ACC112 (cell line): ENCODE data around the gene FBXO41.
A peak's percentile ranks its signal among the peaks of the same experiment; 100 is the strongest.

Experiments used
- H2AFZ ChIP-seq: fragments of 200-600 bp; sonication (generic); one replicate; pipeline ENCODE4 v1.6.0; 2017; ENCODE audit warnings: antibody characterized with exemption, low read length; ENCODE audit not compliant: unreplicated experiment
- H3K27ac ChIP-seq: fragments of 200-600 bp; sonication (generic); 2 replicates; pipeline ENCODE4 v1.5.1; 2014; ENCODE audit warnings: low read depth, mild to moderate bottlenecking, antibody characterized with exemption, low read length, moderate library complexity
- H3K27me3 ChIP-seq: fragments of 200-600 bp; sonication (generic); 2 replicates; pipeline ENCODE4 v1.6.1; 2014; ENCODE audit warnings: mild to moderate bottlenecking, antibody characterized with exemption, low read length, moderate library complexity, mixed read lengths; ENCODE audit not compliant: insufficient read depth
- H3K36me3 ChIP-seq: fragments of 200-600 bp; sonication (generic); 2 replicates; pipeline ENCODE4 v1.6.1; 2016; ENCODE audit warnings: mild to moderate bottlenecking, antibody characterized with exemption, low read length, moderate library complexity, mixed read lengths; ENCODE audit not compliant: insufficient read depth
- H3K4me1 ChIP-seq: fragments of 200-600 bp; sonication (generic); one replicate; pipeline ENCODE4 v1.6.1; 2016; ENCODE audit warnings: low read length, mixed read lengths; ENCODE audit not compliant: insufficient read depth, unreplicated experiment, control insufficient read depth
- H3K4me3 ChIP-seq: fragments of 200-600 bp; sonication (generic); 2 replicates; pipeline ENCODE4 v1.5.1; 2014; ENCODE audit warnings: mild to moderate bottlenecking, low read depth, low read length
- H3K79me2 ChIP-seq: fragments of 200-600 bp; sonication (generic); one replicate; pipeline ENCODE4 v1.6.0; 2016; ENCODE audit warnings: low read length; ENCODE audit not compliant: control insufficient read depth, unreplicated experiment, insufficient read depth

Gene FBXO41

DNA sequence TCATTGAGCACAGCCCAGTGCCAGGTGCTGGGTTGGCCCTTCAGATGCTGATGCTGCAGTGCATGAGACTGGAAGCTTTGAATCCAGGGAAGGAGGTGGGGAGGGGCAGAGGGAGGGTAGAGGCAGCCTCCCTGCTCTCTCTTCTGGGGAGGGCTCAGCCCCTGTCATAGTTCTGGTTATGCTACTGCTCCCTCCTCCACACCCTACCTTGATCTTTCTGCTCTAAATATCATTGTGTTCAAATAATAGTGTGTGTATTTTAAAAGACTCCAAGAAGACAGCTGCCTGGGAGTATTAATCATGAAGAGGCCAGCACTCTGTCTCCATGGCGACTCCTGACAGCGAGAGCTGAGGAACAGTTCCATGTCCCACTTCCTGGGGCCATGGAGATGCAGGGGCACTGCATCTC, 12.9 kb upstream of the FBXO41 start:
- Histone ChIP-seq H3K4me3 (no peak overlapping the region), H2AFZ (no peak overlapping the region), H3K27me3 (peaks cover 89% of the 10 kb centered on the region), H3K79me2 (no peaks in the 10 kb centered on the region), H3K4me1 (peaks cover 5% of the 10 kb centered on the region), H3K36me3 (no peaks in the 10 kb centered on the region), H3K27ac (no peak overlapping the region)

GRCh38 chr2:73295751-73296400, 11.6 kb upstream of the FBXO41 start:
- Histone ChIP-seq H3K79me2 (no peaks in the 10 kb centered on the region), H3K4me3 (no peak overlapping the region), H2AFZ (no peak overlapping the region), H3K4me1 (peaks cover 5% of the 10 kb centered on the region), H3K27me3 (peaks cover 90% of the 10 kb centered on the region), H3K36me3 (no peaks in the 10 kb centered on the region), H3K27ac (no peak overlapping the region)

DNA sequence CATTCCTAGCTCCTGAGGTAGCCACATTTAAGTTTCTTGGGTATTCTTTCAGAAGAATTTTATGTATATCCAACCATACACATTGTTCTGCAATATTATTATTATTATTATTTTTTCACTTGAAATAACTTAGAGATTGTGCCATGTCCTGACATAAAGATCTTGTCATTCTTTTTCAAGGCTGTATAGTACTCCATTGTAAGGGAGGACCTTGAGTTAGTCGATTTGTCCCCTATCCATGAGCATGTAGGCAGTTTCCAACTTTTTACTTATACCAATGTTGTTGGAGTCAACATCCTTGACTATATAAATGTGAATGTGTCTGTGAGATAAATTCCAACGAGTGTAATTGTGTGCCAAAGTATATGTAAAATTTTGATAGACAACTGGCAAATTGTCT, 10.0 kb upstream of the FBXO41 start:
- Histone ChIP-seq H3K27ac (no peak overlapping the region), H3K4me1 (peaks cover 5% of the 10 kb centered on the region), H3K79me2 (no peaks in the 10 kb centered on the region), H3K36me3 (no peaks in the 10 kb centered on the region), H3K4me3 (no peak overlapping the region), H3K27me3 (peaks cover 92% of the 10 kb centered on the region), H2AFZ (no peak overlapping the region)

DNA sequence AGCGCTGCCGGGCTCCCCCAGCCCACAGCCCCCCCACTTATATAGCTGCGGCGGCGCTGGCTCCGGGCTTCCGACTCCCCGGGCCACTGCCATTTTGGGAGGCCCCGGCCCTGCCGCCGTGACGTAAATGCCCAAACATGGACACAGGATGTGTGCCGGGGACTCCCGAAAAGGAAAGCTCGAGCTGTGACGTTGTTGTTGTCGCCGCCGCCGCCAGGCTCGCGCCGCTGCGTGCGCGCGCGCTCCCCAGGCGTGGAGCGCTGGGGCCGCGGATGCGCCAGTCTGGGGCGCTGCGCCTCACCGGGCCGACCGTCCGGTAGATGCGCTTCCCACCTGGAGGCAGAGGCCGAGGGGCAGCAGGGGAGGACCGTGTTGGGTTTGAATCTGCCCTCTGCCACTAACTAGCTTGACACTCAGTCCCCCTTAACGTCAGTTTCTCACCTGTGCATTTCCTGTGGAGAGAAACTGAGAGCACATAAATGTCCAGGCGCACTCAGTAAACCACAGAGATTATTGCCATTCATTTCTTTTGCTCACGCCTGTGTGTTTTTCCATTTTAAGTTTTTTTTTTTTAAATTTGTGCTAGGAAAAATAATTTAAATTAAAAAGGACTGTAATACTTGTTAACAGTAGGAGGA, 9.4 kb upstream of the FBXO41 start, which contains the start of gene EGR4:
EGR4 (minus strand) TSS at position 15 of the 638 bp plus-strand sequence. CDS start 231 bp downstream, outside the sequence.
- Histone ChIP-seq H2AFZ (no peak within 1 kb of the TSS), H3K79me2 (no peaks in the 10 kb centered on the region), H3K27me3 (peaks cover 98% of the 10 kb centered on the region), H3K27ac (no peak within 1 kb of the TSS), H3K4me3 (peak within 1 kb of the TSS; percentile 63), H3K36me3 (no peaks in the 10 kb centered on the region), H3K4me1 (peaks cover 5% of the 10 kb centered on the region)

- H2AFZ ChIP-seq, result no peak overlapping the region
- H3K4me3 ChIP-seq, result peak overlapping the region; percentile 63
- H3K4me1 ChIP-seq, result peaks cover 5% of the 10 kb centered on the region
- H3K36me3 ChIP-seq, result no peaks in the 10 kb centered on the region
- H3K79me2 ChIP-seq, result no peaks in the 10 kb centered on the region
- peaks cover 98% of the 10 kb centered on the region for H3K27me3 ChIP-seq
- H3K27ac ChIP-seq, result no peak overlapping the region
Measured at GRCh38 chr2:73292906-73293533, 8.7 kb upstream of the FBXO41 start.

GRCh38 chr2:73292316-73292905, 8.1 kb upstream of the FBXO41 start:
- no peak overlapping the region for H3K27ac ChIP-seq
- no peaks in the 10 kb centered on the region for H3K79me2 ChIP-seq
- no peak overlapping the region for H3K4me3 ChIP-seq
- H2AFZ ChIP-seq, result no peak overlapping the region
- H3K4me1 ChIP-seq, result peaks cover 4% of the 10 kb centered on the region
- no peaks in the 10 kb centered on the region for H3K36me3 ChIP-seq
- H3K27me3 ChIP-seq, result peaks cover 99% of the 10 kb centered on the region

- Histone ChIP-seq H2AFZ (no peak overlapping the region), H3K4me1 (no peaks in the 10 kb centered on the region), H3K36me3 (no peaks in the 10 kb centered on the region), H3K4me3 (peak overlapping the region; percentile 5; the same call in 1 of the 2 replicates), H3K27me3 (peaks cover 95% of the 10 kb centered on the region), H3K27ac (no peak overlapping the region), H3K79me2 (no peaks in the 10 kb centered on the region)
Measured at GRCh38 chr2:73291461-73292315, 7.4 kb upstream of the FBXO41 start.

DNA sequence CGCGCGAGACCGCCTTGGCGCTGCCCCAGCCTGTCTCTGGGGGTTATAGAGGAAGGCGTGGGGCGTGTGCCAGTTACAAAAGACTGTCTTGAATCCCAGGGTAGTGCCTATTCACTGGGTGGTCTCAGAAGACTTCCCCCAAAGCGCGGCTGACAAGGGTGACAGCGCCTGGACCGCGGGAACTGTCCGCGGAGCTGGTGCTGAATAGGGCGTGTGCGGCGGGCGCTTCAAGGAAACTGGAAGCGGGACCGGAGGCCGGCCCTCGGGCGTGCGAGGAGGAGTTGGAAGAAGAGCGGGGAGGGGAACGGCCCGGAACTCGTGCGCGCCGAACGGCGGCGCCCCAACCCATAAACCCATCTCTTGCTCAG, 6.8 kb upstream of the FBXO41 start:
- Histone ChIP-seq H3K36me3 (no peaks in the 10 kb centered on the region), H3K4me3 (peak overlapping the region; percentile 5; the same call in 1 of the 2 replicates), H3K79me2 (no peaks in the 10 kb centered on the region), H2AFZ (no peak overlapping the region), H3K27me3 (peaks cover 93% of the 10 kb centered on the region), H3K27ac (no peak overlapping the region), H3K4me1 (no peaks in the 10 kb centered on the region)

- no peaks in the 10 kb centered on the region for H3K4me1 ChIP-seq
- H2AFZ ChIP-seq, result no peak overlapping the region
- H3K36me3 ChIP-seq, result no peaks in the 10 kb centered on the region
- no peaks in the 10 kb centered on the region for H3K79me2 ChIP-seq
- H3K27ac ChIP-seq, result no peak overlapping the region
- no peak overlapping the region for H3K4me3 ChIP-seq
- peaks cover 88% of the 10 kb centered on the region for H3K27me3 ChIP-seq
Measured at GRCh38 chr2:73290049-73290839, 6.0 kb upstream of the FBXO41 start.
